ENCODE results near the gene SLC4A11.

The SLC4A11 gene

DNA sequence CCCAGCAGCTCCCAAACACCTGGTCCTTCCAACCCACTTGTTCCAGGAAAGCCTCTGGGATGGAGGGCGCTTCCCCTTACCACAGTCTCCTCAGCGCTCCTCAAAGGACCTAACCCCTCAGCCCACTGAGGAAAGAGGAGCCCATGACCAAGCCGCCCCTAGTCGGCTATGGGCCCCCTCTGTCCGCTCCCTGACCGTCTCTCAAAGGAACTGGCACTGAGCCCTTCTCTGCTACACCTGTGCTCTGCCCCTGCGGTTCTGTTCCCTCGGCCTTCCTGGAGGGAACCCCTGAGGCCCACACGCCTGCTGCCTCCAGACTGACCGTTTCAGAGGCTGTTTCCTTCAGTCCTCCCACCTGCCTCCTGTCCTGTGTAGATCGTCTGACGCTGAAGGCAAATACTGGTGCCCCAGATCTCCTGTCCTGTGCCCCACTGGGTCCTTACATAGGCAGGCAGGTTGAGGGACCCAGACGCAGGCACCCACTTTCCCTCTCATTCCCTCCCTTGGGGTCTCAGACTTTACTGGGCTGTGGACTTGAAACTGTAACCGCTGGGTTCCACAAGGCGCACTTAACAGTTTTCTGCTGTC is 1.9 kb upstream of the SLC4A11 start:
- peaks cover 7 to 13% of the 10 kb centered on the region in 2 donors for H3K4me1 Mint-ChIP-seq (ENCODE audit: low read depth in 2 of 2)
- H3K36me3 Mint-ChIP-seq (ENCODE audit: insufficient read depth) = peaks cover 10% of the 10 kb centered on the region
- DNase-seq = no peak
- no peaks in the 10 kb centered on the region for H3K9me3 Mint-ChIP-seq
- peaks cover 32 to 53% of the 10 kb centered on the region in 2 donors for H3K27me3 Mint-ChIP-seq
- no peak overlapping the region for H3K27ac Mint-ChIP-seq
- ATAC-seq (replicated peaks) = no peak
- H3K4me3 Mint-ChIP-seq = peak overlapping the region; percentile 13 to 57

DNA sequence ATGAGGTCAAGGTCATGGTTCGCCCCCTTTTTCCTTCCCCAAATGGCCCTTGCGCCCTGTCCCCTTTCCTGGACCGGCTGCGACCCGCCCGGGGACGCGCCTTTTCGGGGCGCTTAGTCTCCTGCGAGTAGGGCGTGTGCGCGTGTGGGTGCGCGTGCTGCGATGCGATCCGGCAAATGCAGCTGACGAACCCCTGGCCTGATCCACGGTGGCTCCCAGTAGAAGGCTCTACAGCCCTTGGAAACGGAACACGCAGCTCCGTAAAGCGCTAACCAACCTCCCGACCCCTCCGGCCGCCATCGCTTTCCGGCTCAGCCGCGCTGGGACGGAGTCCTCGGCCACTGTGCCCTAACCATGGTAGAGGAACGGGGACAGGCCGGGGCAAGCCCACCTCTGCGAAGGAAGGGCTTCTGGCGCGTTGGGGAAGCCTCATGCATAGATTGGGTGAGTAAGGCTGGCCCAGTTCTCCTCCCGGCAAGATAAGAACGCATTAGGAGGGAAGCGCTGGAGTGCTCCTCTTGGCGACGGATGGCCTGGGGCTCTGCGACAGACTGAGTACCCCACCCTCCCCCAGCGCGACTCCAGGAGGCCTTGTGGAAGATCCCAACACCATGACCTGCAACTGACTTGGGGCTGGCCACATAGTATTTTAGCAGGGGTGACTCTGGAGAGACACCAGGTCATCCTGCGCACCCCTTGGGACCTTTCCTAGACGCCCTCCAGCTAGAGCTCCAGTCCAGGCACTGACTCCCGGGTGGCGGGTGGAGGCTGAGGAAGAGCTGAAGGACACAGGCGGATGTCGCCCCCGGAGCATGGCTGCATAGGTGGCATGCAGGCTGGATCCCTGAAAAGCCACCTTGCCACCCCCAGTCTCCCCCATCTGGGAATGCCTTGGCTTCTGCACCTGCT is 1.1 kb upstream of the SLC4A11 start:
- no peaks in the 10 kb centered on the region for H3K9me3 Mint-ChIP-seq
- no peak for DNase-seq
- no peak overlapping the region for H3K27ac Mint-ChIP-seq
- peaks cover 7 to 13% of the 10 kb centered on the region in 2 donors for H3K4me1 Mint-ChIP-seq (ENCODE audit: low read depth in 2 of 2)
- H3K4me3 Mint-ChIP-seq = peak overlapping the region; percentile 94 to 96
- peaks cover 10% of the 10 kb centered on the region for H3K36me3 Mint-ChIP-seq (ENCODE audit: insufficient read depth)
- H3K27me3 Mint-ChIP-seq = peaks cover 39 to 61% of the 10 kb centered on the region in 2 donors
- ATAC-seq (replicated peaks) = no peak

DNA sequence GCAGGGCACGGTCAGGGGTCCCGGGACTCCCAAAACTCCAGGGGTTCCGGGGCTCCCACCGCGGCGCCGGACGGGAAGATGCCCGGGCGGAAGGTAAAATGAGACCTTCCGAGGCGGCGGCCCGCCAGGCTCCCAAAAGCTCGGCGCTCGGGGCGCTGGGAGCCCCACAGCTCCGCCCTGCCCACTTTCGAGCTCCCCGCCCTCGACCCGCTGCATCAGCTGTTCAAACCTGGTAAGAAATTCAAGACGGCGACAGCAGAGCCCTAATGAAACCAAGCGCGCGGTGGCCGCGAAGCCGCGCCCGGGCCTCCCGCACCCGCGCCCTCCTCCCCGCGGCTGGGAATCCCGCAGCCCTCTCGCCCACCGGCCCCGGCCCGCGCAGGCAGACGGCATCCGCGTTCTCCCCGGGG is 369 bp downstream of the SLC4A11 start:
- Mint-ChIP-seq H3K9me3 (no peaks in the 10 kb centered on the region), H3K27ac (no peak overlapping the region), H3K36me3 (ENCODE audit: insufficient read depth) (peaks cover 5% of the 10 kb centered on the region), H3K4me3 (peak overlapping the region; percentile 94 to 96), H3K27me3 (peaks cover 32 to 68% of the 10 kb centered on the region in 2 donors), H3K4me1 (ENCODE audit: low read depth in 2 of 2) (peaks cover 7 to 11% of the 10 kb centered on the region in 2 donors)
- ATAC-seq (replicated peaks) (peak; percentile 78), DNase-seq (peak; percentile 39 to 46 (median 44))

DNA sequence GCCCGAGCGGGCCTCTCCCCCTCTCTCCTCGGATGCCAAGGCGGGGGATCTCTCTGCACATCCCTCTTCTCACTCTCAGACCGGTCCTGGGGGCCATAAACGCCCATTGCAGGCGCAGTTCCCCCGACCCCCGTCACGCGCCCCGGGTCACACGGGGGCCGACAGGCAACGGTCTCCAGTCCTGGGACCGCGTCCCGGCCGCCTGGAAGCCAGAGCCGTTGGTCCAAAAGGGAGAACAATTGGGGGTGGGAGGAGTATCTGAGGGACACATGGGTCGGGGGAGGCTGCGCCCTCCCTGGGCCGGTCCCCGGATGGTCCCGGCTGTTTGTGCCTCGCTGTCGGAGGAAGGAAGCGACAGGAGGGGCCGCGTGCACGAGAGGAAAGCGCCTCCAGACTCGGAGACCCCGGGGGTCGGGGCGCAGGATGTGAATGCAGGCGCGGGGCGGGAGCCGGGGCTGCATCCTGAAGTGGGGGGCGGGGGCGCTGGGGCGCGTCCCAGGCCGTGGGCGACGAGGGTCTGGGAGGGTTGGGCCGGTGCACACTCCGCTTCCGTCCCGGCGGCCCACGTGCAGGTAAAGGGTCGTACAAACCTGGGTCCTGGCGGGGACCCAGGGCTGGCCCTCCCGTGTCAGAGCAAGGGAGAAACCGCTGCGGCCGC is 903 bp downstream of the SLC4A11 start:
- H3K27ac Mint-ChIP-seq = no peak overlapping the region
- H3K36me3 Mint-ChIP-seq (ENCODE audit: insufficient read depth) = peaks cover 5% of the 10 kb centered on the region
- H3K9me3 Mint-ChIP-seq = no peaks in the 10 kb centered on the region
- peak overlapping the region; percentile 94 to 96 for H3K4me3 Mint-ChIP-seq
- peaks cover 32 to 68% of the 10 kb centered on the region in 2 donors for H3K27me3 Mint-ChIP-seq
- no peak for DNase-seq
- H3K4me1 Mint-ChIP-seq (ENCODE audit: low read depth in 2 of 2) = peaks cover 7 to 11% of the 10 kb centered on the region in 2 donors
- peak; percentile 11 for ATAC-seq (replicated peaks)

DNA sequence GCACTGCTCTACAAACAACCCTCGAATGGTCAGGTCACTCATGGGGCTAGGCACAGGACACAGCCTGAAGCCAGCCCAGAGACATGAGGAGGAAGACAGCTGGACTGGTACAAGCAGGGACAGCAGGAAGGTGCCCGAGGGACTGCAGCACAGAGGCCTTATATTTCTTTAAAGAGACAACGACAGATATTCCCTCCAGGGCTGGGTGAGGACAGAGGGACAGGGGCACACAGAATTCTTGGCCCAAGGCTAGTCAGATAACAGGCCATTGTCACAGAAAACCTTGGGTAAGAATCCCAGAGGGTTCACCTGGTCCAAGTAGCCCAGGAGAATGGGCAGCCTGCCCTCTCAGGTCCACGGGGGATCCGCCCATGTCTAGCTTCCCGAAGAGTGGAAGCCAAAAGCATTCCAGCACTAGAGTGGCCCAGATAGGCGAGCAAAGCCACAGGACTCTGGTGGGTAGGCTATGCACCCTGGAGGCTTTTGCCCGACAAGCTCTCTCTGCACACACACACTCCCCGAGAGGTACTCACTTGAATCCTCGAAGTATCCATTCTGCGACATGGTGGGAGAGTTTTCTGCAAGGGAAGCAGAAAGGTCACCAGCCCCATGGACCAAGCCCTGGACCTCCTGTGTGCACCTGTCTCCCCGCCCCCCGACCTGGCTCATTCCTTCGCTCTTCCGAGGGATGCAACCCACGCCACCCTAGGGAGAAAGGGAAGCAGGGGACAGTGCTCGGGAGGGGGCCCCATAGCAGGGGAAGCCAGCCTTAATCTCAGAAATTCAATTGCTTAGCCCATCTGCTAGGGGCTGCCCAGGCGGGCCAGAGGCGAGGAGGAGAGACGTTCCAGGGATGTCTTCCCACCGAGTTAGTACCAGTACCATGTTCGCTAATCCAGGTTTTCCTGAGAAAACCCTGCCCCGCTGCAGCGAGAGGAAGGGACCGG is 1.7 kb downstream of the SLC4A11 start:
- ATAC-seq (replicated peaks) = no peak
- no peaks in the 10 kb centered on the region for H3K9me3 Mint-ChIP-seq
- no peak for DNase-seq
- peaks cover 32 to 68% of the 10 kb centered on the region in 2 donors for H3K27me3 Mint-ChIP-seq
- H3K4me1 Mint-ChIP-seq (ENCODE audit: low read depth in 2 of 2) = peaks cover 7 to 11% of the 10 kb centered on the region in 2 donors
- H3K36me3 Mint-ChIP-seq (ENCODE audit: insufficient read depth) = peaks cover 5% of the 10 kb centered on the region
- peak overlapping the region; percentile 94 to 96 for H3K4me3 Mint-ChIP-seq
- no peak overlapping the region for H3K27ac Mint-ChIP-seq

DNA sequence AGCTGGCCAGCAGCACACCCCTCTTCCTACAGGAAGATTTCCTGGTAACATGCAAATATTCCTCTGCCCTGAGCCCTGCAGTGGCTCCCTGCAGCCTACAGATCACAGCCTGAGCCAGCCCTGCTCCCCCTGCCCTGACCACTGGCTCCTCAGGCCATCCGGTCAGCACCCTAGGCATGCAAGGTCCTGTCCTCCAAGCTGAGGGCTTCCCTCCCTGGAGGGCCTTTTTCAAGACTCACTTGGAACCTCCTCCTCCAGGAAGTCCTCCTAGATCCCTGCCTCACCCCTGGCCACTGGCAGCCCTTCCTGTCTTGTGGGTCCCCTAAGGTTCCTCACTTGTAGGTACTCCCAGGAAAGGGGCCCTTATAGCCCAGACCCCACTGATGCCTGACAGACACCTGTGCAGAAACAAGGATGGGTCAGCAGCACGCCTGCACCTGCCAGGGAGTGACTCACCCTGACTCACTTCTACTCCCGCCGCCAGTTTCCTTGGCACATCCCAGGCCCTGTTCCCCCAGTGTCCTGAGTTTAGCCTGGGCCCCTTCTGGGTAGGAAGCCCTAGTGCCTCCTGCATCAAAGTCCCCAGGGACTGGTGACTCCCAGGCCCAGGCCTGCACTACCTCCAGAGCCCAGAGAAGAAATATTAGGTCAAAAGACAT is 3.2 kb downstream of the SLC4A11 start:
- Mint-ChIP-seq H3K4me3 (no peak overlapping the region), H3K27ac (no peak overlapping the region), H3K36me3 (ENCODE audit: insufficient read depth) (peaks cover 5% of the 10 kb centered on the region), H3K4me1 (ENCODE audit: low read depth in 2 of 2) (peaks cover 7 to 11% of the 10 kb centered on the region in 2 donors), H3K27me3 (peaks cover 32 to 55% of the 10 kb centered on the region in 2 donors), H3K9me3 (no peaks in the 10 kb centered on the region)
- DNase-seq (no peak), ATAC-seq (replicated peaks) (no peak)

DNA sequence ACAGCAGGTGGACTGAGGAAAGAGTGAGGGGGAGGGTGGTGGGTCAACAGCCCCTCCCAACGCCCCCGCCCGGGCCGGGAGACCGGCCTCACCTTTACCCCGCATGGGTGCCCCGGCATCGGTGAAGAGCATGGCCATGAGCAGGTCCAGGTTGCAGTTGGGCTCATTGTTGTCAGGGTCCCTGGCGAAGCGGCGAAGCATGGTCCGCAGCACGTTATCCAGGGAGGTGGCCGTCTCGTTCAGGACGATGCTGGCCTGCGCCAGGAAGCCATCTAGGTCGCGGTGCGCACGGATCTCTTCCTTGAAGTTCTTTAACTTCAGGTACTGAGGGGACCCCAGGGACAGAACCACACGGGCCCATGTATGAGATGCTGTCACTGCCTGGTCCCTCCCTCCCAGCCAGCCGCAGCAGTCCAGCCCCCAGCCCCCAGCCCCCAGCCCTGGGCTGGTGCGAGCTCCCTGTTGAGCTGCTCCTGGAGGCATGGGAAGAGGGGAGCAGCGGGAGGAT is 4.9 kb downstream of the SLC4A11 start:
- Mint-ChIP-seq H3K36me3 (ENCODE audit: insufficient read depth) (no peaks in the 10 kb centered on the region), H3K4me1 (ENCODE audit: low read depth in 2 of 2) (peaks cover 0 to 4% of the 10 kb centered on the region in 2 donors), H3K27ac (no peak overlapping the region), H3K4me3 (no peak overlapping the region), H3K9me3 (no peaks in the 10 kb centered on the region), H3K27me3 (peaks cover 24 to 39% of the 10 kb centered on the region in 2 donors)
- DNase-seq = no peak
- ATAC-seq (replicated peaks) = no peak

DNA sequence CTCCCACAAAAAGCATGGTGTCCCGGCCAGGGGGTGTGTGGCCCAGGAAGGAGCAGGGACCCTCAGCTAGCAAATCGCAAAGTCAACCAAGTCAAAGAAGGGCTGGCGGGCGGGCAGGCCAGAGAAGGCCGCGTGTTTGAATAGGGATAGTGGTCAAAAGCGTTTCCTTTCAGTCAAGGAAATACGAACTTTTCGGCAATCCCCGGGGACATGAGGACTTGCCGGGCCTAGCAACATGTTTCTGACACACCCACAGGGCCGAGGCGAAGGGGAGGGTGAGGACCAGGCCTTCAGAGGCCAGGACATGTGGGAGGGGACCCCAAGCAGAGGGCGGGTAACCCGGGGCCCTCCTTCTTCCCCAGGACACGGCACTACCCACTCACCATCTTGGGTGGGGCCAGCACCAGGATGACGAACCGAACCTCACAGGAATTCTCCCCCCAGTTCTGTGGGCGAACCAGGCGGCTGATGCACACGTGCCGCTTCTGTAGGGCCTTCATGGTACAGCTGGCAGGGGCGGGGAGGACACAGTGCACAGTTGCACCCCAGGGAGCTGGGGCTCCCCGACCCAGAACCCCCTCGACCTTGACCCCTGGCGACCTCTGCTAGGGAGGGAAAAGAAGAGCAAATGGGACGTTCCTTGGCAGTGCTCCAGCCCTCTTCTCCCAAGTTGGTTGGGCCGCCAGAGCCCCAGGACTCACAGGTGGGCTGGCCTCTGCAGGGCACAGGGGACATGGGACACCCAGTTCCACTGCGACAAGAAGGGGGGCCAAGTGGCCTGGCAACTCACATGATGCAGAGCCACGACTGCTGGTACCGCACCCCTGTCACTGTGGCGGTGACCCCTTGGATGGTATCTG is 5.6 kb downstream of the SLC4A11 start:
- Mint-ChIP-seq H3K9me3 (no peaks in the 10 kb centered on the region), H3K36me3 (ENCODE audit: insufficient read depth) (no peaks in the 10 kb centered on the region), H3K27me3 (peaks cover 24 to 39% of the 10 kb centered on the region in 2 donors), H3K4me3 (no peak overlapping the region), H3K27ac (no peak overlapping the region), H3K4me1 (ENCODE audit: low read depth in 2 of 2) (peaks cover 0 to 4% of the 10 kb centered on the region in 2 donors)
- no peak for ATAC-seq (replicated peaks)
- DNase-seq = no peak

DNA sequence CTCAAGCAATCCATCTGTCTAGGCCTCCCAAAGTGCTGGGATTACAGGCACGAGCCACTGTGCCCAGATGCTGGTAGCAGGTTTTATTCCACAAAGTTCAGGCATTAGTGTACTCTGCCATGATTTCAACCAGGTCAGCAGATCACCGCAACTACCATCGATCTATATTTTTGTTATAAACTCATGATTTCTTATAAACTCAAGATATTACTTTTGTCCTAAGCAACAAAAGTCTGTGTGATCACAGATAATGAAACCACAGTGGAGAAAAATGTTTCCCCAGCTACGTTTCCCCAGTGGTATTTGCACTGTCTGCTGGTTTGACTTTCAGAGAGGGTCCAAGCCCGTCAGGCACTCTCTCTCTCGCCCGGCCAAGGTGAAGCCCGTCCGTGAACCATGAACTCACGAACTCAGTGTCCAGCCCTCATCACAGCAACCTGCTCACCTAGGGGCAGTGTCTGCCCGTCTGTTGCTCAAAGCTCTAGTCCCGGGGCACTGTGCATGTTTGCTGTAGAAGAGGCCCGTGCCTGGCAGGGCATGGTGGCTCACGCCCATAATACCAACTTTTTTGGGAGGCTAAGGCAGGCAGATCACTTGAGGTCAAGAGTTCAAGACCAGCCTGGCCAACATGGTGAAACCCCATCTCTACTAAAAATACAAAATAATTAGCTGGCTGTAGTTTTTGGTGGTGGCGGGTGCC is 7.0 kb downstream of the SLC4A11 start:
- Mint-ChIP-seq H3K4me3 (no peak overlapping the region), H3K9me3 (no peaks in the 10 kb centered on the region), H3K27me3 (peaks cover 21 to 26% of the 10 kb centered on the region in 2 donors), H3K36me3 (ENCODE audit: insufficient read depth) (no peaks in the 10 kb centered on the region), H3K4me1 (ENCODE audit: low read depth in 2 of 2) (no peaks in the 10 kb centered on the region), H3K27ac (no peak overlapping the region)
- DNase-seq (no peak), ATAC-seq (replicated peaks) (no peak)

DNA sequence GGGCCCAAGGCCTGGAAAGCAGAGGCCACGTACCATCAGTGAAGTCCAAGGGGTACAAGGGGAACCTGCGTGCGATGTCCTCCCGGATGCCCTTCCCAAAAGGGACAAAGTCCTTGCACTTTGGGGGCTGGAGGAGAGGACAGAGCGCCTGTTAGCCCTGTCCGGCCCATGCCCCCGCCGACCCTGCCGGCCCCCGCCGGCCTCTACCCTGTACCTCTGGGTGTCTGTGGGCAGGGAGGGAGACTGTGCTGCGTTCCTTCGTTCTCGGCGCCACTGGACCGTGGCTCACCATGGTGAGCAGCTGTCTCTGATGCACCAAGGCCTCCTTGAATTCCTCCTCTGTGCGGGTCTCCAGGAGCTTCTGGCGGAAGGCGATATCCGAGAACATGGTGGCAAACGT is 7.9 kb downstream of the SLC4A11 start:
- Mint-ChIP-seq H3K27me3 (peaks cover 12 to 17% of the 10 kb centered on the region in 2 donors), H3K4me1 (ENCODE audit: low read depth in 2 of 2) (no peaks in the 10 kb centered on the region), H3K27ac (no peak overlapping the region), H3K36me3 (ENCODE audit: insufficient read depth) (no peaks in the 10 kb centered on the region), H3K9me3 (no peaks in the 10 kb centered on the region), H3K4me3 (no peak overlapping the region)
- no peak for ATAC-seq (replicated peaks)
- DNase-seq = no peak

DNA sequence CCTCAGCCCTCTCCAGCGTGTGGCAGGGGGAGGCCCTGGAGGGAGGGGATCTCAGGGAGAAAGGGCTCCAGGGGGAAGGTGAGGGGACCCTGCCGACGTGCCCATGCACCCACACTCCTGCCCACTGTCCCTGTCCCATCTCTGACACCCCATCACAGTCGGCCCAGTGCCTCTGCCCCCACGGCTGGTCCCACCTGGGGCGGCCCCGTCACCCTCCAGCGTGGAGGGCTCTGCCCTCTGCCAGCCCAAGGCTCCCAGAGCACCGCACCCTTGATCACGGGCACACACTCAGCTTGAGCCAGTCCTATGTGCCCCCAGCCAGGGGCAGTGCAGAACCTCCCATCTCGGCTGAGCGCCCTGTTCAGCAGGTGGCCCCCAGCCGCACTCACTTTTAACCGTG is 9.2 kb downstream of the SLC4A11 start:
- no peaks in the 10 kb centered on the region for H3K4me1 Mint-ChIP-seq (ENCODE audit: low read depth in 2 of 2)
- H3K4me3 Mint-ChIP-seq = no peak overlapping the region
- peaks cover 2% of the 10 kb centered on the region for H3K36me3 Mint-ChIP-seq (ENCODE audit: insufficient read depth)
- no peak for DNase-seq
- no peak overlapping the region for H3K27ac Mint-ChIP-seq
- H3K9me3 Mint-ChIP-seq = no peaks in the 10 kb centered on the region
- peaks cover 0 to 4% of the 10 kb centered on the region in 2 donors for H3K27me3 Mint-ChIP-seq
- no peak for ATAC-seq (replicated peaks)
